ENCODE results near the gene PAOX. TPM values are rescaled to one million over a fixed set of nuclear protein-coding genes. Genes with fewer than 3 reads are reported as not detected.
A peak's percentile ranks its signal among the peaks of the same experiment; 100 is the strongest.

PAOX gene
- total and polyA plus RNA-seq, 12 donors: 1.5 to 4.4 (median 3.0) TPM

DNA sequence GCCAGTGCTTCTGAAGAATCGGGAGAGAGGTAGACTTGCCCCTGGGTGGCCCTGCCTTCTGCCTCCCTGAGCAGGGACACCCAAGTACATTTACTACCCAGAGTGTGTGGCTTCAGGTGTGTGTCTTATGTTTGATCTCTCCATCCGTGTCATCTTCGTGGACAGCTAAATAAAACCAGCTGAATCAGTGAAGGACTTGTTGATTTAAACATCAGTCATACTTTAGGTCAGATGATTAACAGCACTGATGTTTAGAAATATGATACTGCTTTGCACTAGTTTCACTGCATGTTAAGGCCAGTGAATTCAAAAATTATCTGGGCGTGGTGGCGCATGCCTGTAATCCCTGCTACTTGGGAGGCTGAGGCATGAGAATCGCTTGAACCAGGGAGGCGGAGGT lies 18.9 kb downstream of the PAOX start:
- H3K4me3 ChIP-seq: no peak overlapping the region
- peaks cover 3 to 34% (median 13%) of the 10 kb centered on the region in 9 donors for H3K4me1 ChIP-seq
- peaks cover 0 to 73% (median 32%) of the 10 kb centered on the region in 9 donors for H3K36me3 ChIP-seq
- H3K27ac ChIP-seq: no peak overlapping the region
- H3K9me3 ChIP-seq: no peaks in the 10 kb centered on the region
- ATAC-seq: no peak
- intact Hi-C loops (cut with DNase I): no loop called here
- TF ChIP-seq, protein P1, sequence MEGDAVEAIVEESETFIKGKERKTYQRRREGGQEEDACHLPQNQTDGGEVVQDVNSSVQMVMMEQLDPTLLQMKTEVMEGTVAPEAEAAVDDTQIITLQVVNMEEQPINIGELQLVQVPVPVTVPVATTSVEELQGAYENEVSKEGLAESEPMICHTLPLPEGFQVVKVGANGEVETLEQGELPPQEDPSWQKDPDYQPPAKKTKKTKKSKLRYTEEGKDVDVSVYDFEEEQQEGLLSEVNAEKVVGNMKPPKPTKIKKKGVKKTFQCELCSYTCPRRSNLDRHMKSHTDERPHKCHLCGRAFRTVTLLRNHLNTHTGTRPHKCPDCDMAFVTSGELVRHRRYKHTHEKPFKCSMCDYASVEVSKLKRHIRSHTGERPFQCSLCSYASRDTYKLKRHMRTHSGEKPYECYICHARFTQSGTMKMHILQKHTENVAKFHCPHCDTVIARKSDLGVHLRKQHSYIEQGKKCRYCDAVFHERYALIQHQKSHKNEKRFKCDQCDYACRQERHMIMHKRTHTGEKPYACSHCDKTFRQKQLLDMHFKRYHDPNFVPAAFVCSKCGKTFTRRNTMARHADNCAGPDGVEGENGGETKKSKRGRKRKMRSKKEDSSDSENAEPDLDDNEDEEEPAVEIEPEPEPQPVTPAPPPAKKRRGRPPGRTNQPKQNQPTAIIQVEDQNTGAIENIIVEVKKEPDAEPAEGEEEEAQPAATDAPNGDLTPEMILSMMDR (IDR thresholded peaks at IDR 0.05): no peak
- 95 to 97% methylated on average over 7 of the region's 7 CpGs for WGBS, 2 donors
- H3K27me3 ChIP-seq: no peaks in the 10 kb centered on the region
- DNase-seq: no peak

DNA sequence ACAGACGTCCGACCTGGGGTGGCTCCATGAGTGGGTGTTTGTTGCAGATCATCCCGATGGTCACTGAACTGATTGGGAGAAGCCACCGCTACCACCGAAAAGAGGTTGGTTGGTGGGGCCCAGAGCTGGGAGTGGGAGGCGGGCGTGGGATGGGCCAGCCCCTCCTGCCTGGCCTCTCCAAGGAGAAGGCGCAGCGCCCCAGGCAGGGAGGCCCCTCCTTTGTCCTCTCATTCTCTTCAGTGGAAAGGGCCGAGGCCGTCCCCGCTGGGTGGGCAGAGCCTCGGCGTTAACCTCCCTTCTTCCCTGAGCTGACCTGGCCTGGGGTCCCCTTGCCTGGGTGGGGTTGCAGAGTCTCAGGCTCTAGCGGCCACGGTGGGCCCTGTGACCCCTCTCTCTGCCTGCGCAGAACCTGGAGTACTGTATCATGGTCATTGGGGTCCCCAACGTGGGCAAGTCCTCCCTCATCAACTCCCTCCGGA lies 20.1 kb downstream of the PAOX start:
- peaks cover 3 to 28% (median 13%) of the 10 kb centered on the region in 9 donors for H3K4me1 ChIP-seq
- intact Hi-C loops (cut with DNase I): no loop called here
- no peaks in the 10 kb centered on the region for H3K27me3 ChIP-seq
- ATAC-seq (no peak), DNase-seq (no peak)
- peaks cover 0 to 84% (median 32%) of the 10 kb centered on the region in 9 donors for H3K36me3 ChIP-seq
- no peak overlapping the region for H3K27ac ChIP-seq
- no peak overlapping the region for H3K4me3 ChIP-seq
- 97 to 98% methylated on average over 19 of the region's 19 CpGs for WGBS, 2 donors
- H3K9me3 ChIP-seq: no peaks in the 10 kb centered on the region
- TF ChIP-seq, protein P1 (IDR thresholded peaks at IDR 0.05): no peak

DNA sequence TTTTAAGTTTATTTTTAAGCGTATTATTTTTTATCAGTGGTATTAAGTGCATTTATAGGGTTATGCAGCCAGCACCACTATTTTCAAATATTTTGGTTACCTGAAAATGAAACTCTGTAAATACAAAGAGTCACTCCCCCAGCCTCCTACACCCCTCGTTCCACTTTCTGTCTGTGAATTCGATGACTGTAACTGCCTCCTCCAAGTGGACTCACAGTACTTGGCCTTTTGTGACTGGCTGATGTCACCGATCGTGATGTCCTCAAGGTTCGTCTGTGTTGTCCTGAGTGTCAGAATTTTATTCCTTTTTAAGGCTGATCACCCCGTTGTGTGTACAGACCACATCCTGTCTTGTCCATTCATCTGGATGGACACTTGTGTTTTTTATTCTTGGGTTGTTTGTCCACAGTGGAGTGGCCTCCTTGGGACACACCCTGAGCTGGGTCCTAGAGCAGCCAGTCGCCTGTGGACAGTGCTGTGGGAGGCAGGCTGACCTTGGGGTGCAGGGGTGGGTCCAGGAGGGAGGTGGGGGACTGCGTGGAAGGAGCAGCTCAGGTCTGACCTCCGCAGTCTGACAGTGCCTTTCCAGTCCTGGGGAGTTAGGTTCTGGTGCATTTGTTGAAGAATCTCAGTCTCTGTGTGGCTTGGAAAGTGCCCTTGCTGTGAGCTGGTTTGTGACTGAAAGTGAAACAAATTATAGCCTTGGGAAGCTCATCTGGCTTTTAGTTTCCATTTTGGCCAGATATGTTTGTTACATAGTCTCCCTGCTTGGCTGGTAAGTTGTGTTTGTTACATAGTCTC lies 21.8 kb downstream of the PAOX start:
- TF ChIP-seq, protein P1 (IDR thresholded peaks at IDR 0.05): no peak
- Histone ChIP-seq H3K27ac (peak overlapping the region in 1 of 10 donors; percentile 78), H3K27me3 (no peaks in the 10 kb centered on the region), H3K4me3 (no peak overlapping the region), H3K9me3 (no peaks in the 10 kb centered on the region), H3K4me1 (peaks cover 0 to 18% (median under 1%) of the 10 kb centered on the region in 9 donors), H3K36me3 (peaks cover 0 to 98% (median 32%) of the 10 kb centered on the region in 9 donors)
- WGBS, 2 donors: 82 to 90% methylated on average over 10 of the region's 10 CpGs
- peak in 3 of 8 donors; percentile 32 to 40 (median 37) for ATAC-seq
- no peak for DNase-seq
- intact Hi-C loops (cut with DNase I): no loop called here

DNA sequence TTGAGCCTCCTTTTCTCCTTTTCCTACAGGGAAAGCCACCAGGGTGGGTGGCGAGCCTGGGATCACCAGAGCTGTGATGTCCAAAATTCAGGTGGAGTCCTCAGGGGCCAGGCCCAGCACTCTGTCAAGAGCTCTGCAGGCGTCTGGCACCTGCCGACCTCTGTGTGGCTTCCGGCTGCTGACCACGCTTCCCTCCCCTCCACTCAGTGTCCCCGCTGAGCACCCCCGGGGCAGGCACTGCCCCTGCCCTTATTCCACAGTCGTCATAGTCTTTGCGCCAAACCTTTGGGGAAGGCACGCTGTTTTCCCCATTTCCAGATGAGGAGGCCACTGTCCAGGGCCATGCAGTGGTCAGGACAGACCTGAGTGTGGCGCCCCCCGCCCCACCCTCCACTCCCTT lies 22.4 kb downstream of the PAOX start:
- 96 to 97% methylated on average over 12 of the region's 12 CpGs for WGBS, 2 donors
- TF ChIP-seq, protein P1 (IDR thresholded peaks at IDR 0.05): no peak
- Histone ChIP-seq H3K9me3 (no peaks in the 10 kb centered on the region), H3K4me3 (no peak overlapping the region), H3K27me3 (no peaks in the 10 kb centered on the region), H3K27ac (peak overlapping the region in 1 of 10 donors; percentile 78), H3K36me3 (peaks cover 0 to 98% (median 32%) of the 10 kb centered on the region in 9 donors), H3K4me1 (peaks cover 0 to 18% (median 0%) of the 10 kb centered on the region in 9 donors)
- peak in 2 of 8 donors; percentile 17 to 36 for ATAC-seq
- DNase-seq: no peak
- intact Hi-C loops (cut with DNase I): no loop called here

Data from heart right ventricle (tissue), 16 donors.